GM12878 (cell line): ENCODE data around the gene FGD5. TPM values are rescaled to one million over a fixed set of nuclear protein-coding genes. Genes with fewer than 3 reads are reported as not detected.

Source experiments
- ATAC-seq: fragments of 200-7000 bp; cut with Tn5 transposase; 3 replicates; pipeline ENCODE4 v1.9.1; 2020; ENCODE audit warnings: mild to moderate bottlenecking, moderate library complexity
- BruUV-seq: library from RNA; stranded (reverse); fragments of 400-500 nt; replicated peaks from 2 replicates; lab custom pipeline; 2021; lab: Mats Ljungman, UMichigan
- CTCF ChIA-PET: fragments of 300-600 bp; sonication (Branson Sonifier 250); formaldehyde crosslinking; extraction: SDS; loops from one replicate; lab custom pipeline; 2021; ENCODE audit warnings: inconsistent platforms; lab: Yijun Ruan, JAX
- POLR2A ChIA-PET: fragments of 350-600 bp; formaldehyde crosslinking; extraction: SDS; loops from one replicate; lab custom pipeline; 2021; ENCODE audit warnings: inconsistent platforms; lab: Charles Lee
- RAD21 ChIA-PET: fragments of 300-600 bp; sonication (Branson Sonifier 250); formaldehyde crosslinking; loops from one replicate; lab custom pipeline; 2023; ENCODE audit warnings: antibody characterized with exemption; ENCODE audit not compliant: unreplicated experiment; lab: Charles Lee
- SMC1A ChIA-PET: fragments of 300-600 bp; sonication (Branson Sonifier 250); formaldehyde crosslinking; loops from one replicate; lab custom pipeline; 2023; ENCODE audit not compliant: unreplicated experiment, uncharacterized antibody; lab: Charles Lee
- DNase-seq: peaks from one replicate; pipeline ENCODE4 v3.0.0-alpha.2; 2011; ENCODE audit warnings: low read depth, low spot score
- FAIRE-seq: peaks from 3 replicates; lab custom pipeline; 2011; peaks lifted over from hg19 to GRCh38; lab: Jason Lieb, UNC
- H2AFZ ChIP-seq: 2 replicates; pipeline ENCODE4 v1.6.0; 2011; ENCODE audit warnings: low read depth, low read length, control low read depth; ENCODE audit not compliant: control insufficient read depth
- H3K27ac ChIP-seq: 2 replicates; pipeline ENCODE4 v1.5.1; 2011; ENCODE audit warnings: control low read depth; ENCODE audit not compliant: control insufficient read depth, insufficient read depth
- H3K27me3 ChIP-seq, 2 experiments: replicated peaks in 1 of 2; 2 replicates each; pipeline versions ENCODE4 v1.6.0 to v1.6.1; 2011; ENCODE audit warnings: low read length in 1 of 2; ENCODE audit not compliant: control insufficient read depth in 2 of 2, insufficient read depth in 2 of 2
- H3K36me3 ChIP-seq, 2 experiments: 2 replicates each; pipeline ENCODE4 v1.5.1; 2011; ENCODE audit warnings: low read length in 1 of 2; ENCODE audit not compliant: control insufficient read depth in 2 of 2, insufficient read depth in 2 of 2
- H3K4me1 ChIP-seq: 2 replicates; pipeline ENCODE4 v1.6.1; 2011; ENCODE audit warnings: mild to moderate bottlenecking, low read length, moderate library complexity, mixed read lengths; ENCODE audit not compliant: control insufficient read depth, insufficient read depth
- H3K4me2 ChIP-seq: 2 replicates; pipeline ENCODE4 v1.6.0; 2011; ENCODE audit warnings: control low read depth; ENCODE audit not compliant: control insufficient read depth, insufficient read depth
- H3K4me3 ChIP-seq: fragments of 200-600 bp; sonication (generic); 2 replicates; pipeline ENCODE4 v1.5.1; 2016
- H3K79me2 ChIP-seq: 2 replicates; pipeline ENCODE4 v1.6.0; 2011; ENCODE audit warnings: low read length; ENCODE audit not compliant: control insufficient read depth, insufficient read depth
- H3K9ac ChIP-seq: 2 replicates; pipeline ENCODE4 v1.8.0; 2011; ENCODE audit warnings: low read length, control low read depth, mixed read lengths; ENCODE audit not compliant: control insufficient read depth, insufficient read depth
- H3K9me3 ChIP-seq: replicated peaks from 3 replicates; pipeline ENCODE4 v1.5.1; 2011; ENCODE audit warnings: mild to moderate bottlenecking, low read length; ENCODE audit not compliant: control insufficient read depth, insufficient read depth
- H4K20me1 ChIP-seq: 2 replicates; pipeline ENCODE4 v1.6.0; 2011; ENCODE audit not compliant: control insufficient read depth, insufficient read depth
- BACH1 ChIP-seq: fragments of 450-650 bp; IDR thresholded peaks from 2 replicates; pipeline ENCODE4 v1.6.1; 2017; ENCODE audit warnings: mild to moderate bottlenecking, borderline replicate concordance
- BMI1 ChIP-seq: fragments of 450-650 bp; IDR thresholded peaks from 2 replicates; pipeline ENCODE4 v1.6.1; 2016; ENCODE audit warnings: mild to moderate bottlenecking, moderate library complexity, borderline replicate concordance
- IRF4 ChIP-seq: IDR thresholded peaks from 2 replicates; pipeline ENCODE4 v1.6.1; 2011; ENCODE audit warnings: low read depth, low read length
- MTA2 ChIP-seq: fragments of 450-650 bp; IDR thresholded peaks from 2 replicates; pipeline ENCODE4 v1.6.1; 2016; ENCODE audit warnings: low read depth, mild to moderate bottlenecking, moderate library complexity
- MTA3 ChIP-seq: IDR thresholded peaks from 2 replicates; pipeline ENCODE4 v1.6.1; 2012; ENCODE audit warnings: low read length, inconsistent platforms, borderline replicate concordance
- PAX5 ChIP-seq: IDR thresholded peaks from 2 replicates; pipeline ENCODE4 v1.6.1; 2011; ENCODE audit warnings: low read depth, low read length, borderline replicate concordance
- RFX5 ChIP-seq: IDR thresholded peaks from 2 replicates; pipeline ENCODE4 v1.6.1; 2011; ENCODE audit warnings: low read depth, low read length, improper control_type of control experiment
- SIN3A ChIP-seq: IDR thresholded peaks from 2 replicates; pipeline ENCODE4 v1.6.1; 2012; ENCODE audit warnings: low read depth, low read length, improper control_type of control experiment
- SIX5 ChIP-seq: IDR thresholded peaks from 2 replicates; pipeline ENCODE4 v1.6.1; 2011; ENCODE audit warnings: mild to moderate bottlenecking, low read depth, low read length, moderate library complexity; ENCODE audit not compliant: severe bottlenecking
- SMAD1 ChIP-seq: fragments of 450-650 bp; IDR thresholded peaks from 2 replicates; pipeline ENCODE4 v1.6.1; 2018; ENCODE audit warnings: mild to moderate bottlenecking, low read depth; ENCODE audit not compliant: partially characterized antibody
- SREBF1 ChIP-seq: IDR thresholded peaks from 2 replicates; pipeline ENCODE4 v1.6.1; 2012; ENCODE audit warnings: mild to moderate bottlenecking, low read length
- SUPT20H ChIP-seq: IDR thresholded peaks from 2 replicates; pipeline ENCODE4 v1.6.1; 2011; ENCODE audit warnings: low read depth, mild to moderate bottlenecking, low read length, moderate library complexity, borderline replicate concordance; ENCODE audit not compliant: control insufficient read depth
- ZSCAN29 ChIP-seq: fragments of 450-650 bp; IDR thresholded peaks from 2 replicates; pipeline ENCODE4 v1.6.1; 2017; ENCODE audit warnings: mild to moderate bottlenecking, moderate library complexity
- WGBS: methylation state at CpG from one replicate; pipeline ENCODE4 v1.1.6; 2016; ENCODE audit warnings: low lambda C conversion rate; ENCODE audit not compliant: insufficient replicate concordance, insufficient coverage; ENCODE audit errors: missing lambda C conversion rate; 5-methylcytosine and 5-hydroxymethylcytosine counted together
- in situ Hi-C: fragments of 300-500 bp; cut with MboI; formaldehyde crosslinking; loops from 9 replicates; pipeline ENCODE4 v1.14.3; 2018; ENCODE audit warnings: mixed read lengths
- intact Hi-C: fragments of 100-400 bp; cut with micrococcal nuclease; formaldehyde crosslinking; loops from one replicate; pipeline ENCODE4 v1.14.2; 2022; ENCODE audit not compliant: unreplicated experiment
- polyA plus RNA-seq, 11 experiments: library from polyadenylated mRNA; depleted of rRNA in 4 of 11; unstranded in 6 of 11; stranded (reverse) in 5 of 11; fragments of >200 nt; fragmentation: Nextera tagmentation in 4 of 11; fragmentation: Illumina TruSeq in 1 of 11; extraction: Ambion mirVana in 4 of 11; extraction: Trizol in 1 of 11; gene quantifications; 1 replicate in 1 of 11; 2 replicates in 10 of 11; pipeline versions ENCODE4 v1.2.1 to v1.2.3, GENCODE V29; 2011 to 2016; ENCODE audit warnings: inconsistent platforms in 2 of 11, missing spikeins in 2 of 11, low read depth in 1 of 11
- total RNA-seq, 4 experiments: library from RNA; depleted of rRNA in 3 of 4; stranded (reverse); fragments of >200 nt in 3 of 4; fragmentation: Illumina TruSeq in 1 of 4; extraction: Trizol in 1 of 4; gene quantifications; 2 replicates each; pipeline versions ENCODE4 v1.2.1 to v1.2.3, GENCODE V29; 2013 to 2021
- TF ChIP-seq, protein P1 (sequence below): fragments of 450-650 bp; IDR thresholded peaks from 2 replicates; pipeline ENCODE4 v1.6.1; 2018; ENCODE audit warnings: borderline replicate concordance, mild to moderate bottlenecking; ENCODE audit not compliant: partially characterized antibody
- TF ChIP-seq, protein P2 (sequence below): fragments of 150-350 bp; IDR thresholded peaks from 2 replicates; pipeline ENCODE4 v1.6.1; 2014; ENCODE audit warnings: mild to moderate bottlenecking, low read depth, low read length
- TF ChIP-seq, protein P3 (sequence below): fragments of 150-350 bp; IDR thresholded peaks from 2 replicates; pipeline ENCODE4 v1.6.1; 2016; ENCODE audit warnings: low read depth, low read length

FGD5 gene
- total and polyA plus RNA-seq, 10 of the 15 experiments (the other 5 are each of a cell fraction or from before 2014, with no cell fraction given): 0.03 to 0.13 (median 0.11) TPM; not detected in 3

DNA sequence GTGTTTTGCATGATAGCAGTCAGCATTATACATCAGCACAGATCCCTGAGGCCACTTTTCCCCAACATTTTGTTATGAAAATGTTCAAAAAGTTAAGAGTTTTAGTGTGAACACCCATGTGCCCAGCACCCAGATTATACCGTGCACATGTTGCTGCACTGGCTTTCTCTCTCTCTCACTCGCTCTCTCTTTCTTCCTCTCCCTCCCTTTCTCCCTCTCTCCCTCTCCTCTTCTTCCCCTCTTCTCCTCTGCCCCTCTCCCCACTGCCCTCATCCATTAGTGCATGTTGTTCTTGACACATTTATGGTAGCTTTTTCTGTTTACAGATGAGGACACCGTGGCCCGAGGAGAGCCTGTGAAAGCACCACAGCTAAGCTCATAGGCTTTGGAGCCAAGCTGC lies 7.3 kb downstream of the FGD5 start:
- ChIA-PET SMC1A (no interaction called here), POLR2A (no interaction called here), RAD21 (interaction anchor here (1.3 kb wide), 1 partner anchor 19 kb away, joined by 3 read pairs; no protein-coding TSS in a partner anchor), CTCF (no interaction called here)
- Histone ChIP-seq H2AFZ (no peak overlapping the region), H3K9me3 (no peaks in the 10 kb centered on the region), H4K20me1 (no peaks in the 10 kb centered on the region), H3K36me3 (no peaks in the 10 kb centered on the region), H3K9ac (no peak overlapping the region), H3K79me2 (no peaks in the 10 kb centered on the region), H3K4me1 (no peaks in the 10 kb centered on the region), H3K4me2 (no peak overlapping the region), H3K4me3 (no peak overlapping the region), H3K27ac (no peak overlapping the region), H3K27me3 (peaks cover 3 to 6% of the 10 kb centered on the region in 2 experiments; a peak in 3 of 4 replicates)
- in situ Hi-C loops: no loop called here
- DNase-seq: no peak
- no peak for TF ChIP-seq MTA3
- TF ChIP-seq SIN3A: no peak
- TF ChIP-seq SMAD1: no peak
- TF ChIP-seq, protein P1, sequence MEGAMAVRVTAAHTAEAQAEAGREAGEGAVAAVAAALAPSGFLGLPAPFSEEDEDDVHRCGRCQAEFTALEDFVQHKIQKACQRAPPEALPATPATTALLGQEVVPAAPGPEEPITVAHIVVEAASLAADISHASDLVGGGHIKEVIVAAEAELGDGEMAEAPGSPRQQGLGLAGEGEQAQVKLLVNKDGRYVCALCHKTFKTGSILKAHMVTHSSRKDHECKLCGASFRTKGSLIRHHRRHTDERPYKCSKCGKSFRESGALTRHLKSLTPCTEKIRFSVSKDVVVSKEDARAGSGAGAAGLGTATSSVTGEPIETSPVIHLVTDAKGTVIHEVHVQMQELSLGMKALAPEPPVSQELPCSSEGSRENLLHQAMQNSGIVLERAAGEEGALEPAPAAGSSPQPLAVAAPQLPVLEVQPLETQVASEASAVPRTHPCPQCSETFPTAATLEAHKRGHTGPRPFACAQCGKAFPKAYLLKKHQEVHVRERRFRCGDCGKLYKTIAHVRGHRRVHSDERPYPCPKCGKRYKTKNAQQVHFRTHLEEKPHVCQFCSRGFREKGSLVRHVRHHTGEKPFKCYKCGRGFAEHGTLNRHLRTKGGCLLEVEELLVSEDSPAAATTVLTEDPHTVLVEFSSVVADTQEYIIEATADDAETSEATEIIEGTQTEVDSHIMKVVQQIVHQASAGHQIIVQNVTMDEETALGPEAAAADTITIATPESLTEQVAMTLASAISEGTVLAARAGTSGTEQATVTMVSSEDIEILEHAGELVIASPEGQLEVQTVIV: no peak
- TF ChIP-seq MTA2: no peak
- no peak for TF ChIP-seq RFX5
- TF ChIP-seq BACH1: no peak
- TF ChIP-seq SUPT20H: no peak
- no peak for TF ChIP-seq SIX5
- TF ChIP-seq SREBF1: no peak
- TF ChIP-seq, protein P2, sequence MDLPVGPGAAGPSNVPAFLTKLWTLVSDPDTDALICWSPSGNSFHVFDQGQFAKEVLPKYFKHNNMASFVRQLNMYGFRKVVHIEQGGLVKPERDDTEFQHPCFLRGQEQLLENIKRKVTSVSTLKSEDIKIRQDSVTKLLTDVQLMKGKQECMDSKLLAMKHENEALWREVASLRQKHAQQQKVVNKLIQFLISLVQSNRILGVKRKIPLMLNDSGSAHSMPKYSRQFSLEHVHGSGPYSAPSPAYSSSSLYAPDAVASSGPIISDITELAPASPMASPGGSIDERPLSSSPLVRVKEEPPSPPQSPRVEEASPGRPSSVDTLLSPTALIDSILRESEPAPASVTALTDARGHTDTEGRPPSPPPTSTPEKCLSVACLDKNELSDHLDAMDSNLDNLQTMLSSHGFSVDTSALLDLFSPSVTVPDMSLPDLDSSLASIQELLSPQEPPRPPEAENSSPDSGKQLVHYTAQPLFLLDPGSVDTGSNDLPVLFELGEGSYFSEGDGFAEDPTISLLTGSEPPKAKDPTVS: no peak
- TF ChIP-seq, protein P3, sequence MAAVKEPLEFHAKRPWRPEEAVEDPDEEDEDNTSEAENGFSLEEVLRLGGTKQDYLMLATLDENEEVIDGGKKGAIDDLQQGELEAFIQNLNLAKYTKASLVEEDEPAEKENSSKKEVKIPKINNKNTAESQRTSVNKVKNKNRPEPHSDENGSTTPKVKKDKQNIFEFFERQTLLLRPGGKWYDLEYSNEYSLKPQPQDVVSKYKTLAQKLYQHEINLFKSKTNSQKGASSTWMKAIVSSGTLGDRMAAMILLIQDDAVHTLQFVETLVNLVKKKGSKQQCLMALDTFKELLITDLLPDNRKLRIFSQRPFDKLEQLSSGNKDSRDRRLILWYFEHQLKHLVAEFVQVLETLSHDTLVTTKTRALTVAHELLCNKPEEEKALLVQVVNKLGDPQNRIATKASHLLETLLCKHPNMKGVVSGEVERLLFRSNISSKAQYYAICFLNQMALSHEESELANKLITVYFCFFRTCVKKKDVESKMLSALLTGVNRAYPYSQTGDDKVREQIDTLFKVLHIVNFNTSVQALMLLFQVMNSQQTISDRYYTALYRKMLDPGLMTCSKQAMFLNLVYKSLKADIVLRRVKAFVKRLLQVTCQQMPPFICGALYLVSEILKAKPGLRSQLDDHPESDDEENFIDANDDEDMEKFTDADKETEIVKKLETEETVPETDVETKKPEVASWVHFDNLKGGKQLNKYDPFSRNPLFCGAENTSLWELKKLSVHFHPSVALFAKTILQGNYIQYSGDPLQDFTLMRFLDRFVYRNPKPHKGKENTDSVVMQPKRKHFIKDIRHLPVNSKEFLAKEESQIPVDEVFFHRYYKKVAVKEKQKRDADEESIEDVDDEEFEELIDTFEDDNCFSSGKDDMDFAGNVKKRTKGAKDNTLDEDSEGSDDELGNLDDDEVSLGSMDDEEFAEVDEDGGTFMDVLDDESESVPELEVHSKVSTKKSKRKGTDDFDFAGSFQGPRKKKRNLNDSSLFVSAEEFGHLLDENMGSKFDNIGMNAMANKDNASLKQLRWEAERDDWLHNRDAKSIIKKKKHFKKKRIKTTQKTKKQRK: no peak
- TF ChIP-seq ZSCAN29: no peak
- no peak for TF ChIP-seq IRF4
- no peak for TF ChIP-seq PAX5
- TF ChIP-seq BMI1: no peak
- no TSS peak for BruUV-seq
- ATAC-seq: no peak
- no peak for FAIRE-seq
- intact Hi-C loops: no loop called here
- 33% methylated on average over 4 of the region's 4 CpGs for WGBS
